ENCODE data around the gene ZNF414. TPM values are rescaled to one million over a fixed set of nuclear protein-coding genes. Genes with fewer than 3 reads are reported as not detected.
A peak's percentile ranks its signal among the peaks of the same experiment; 100 is the strongest.

The ZNF414 gene
- total and polyA plus RNA-seq, 10 of the 15 experiments (the other 5 are each of a cell fraction or from before 2014, with no cell fraction given): 0.16 to 23.7 (median 5.3) TPM; not detected in 1

GRCh38 chr19:8505680-8506401, 8.1 kb downstream of the ZNF414 start (continued):
- TF ChIP-seq ZZZ3 (IDR thresholded peaks at IDR 0.05; ENCODE audit: control insufficient read depth, insufficient read length, low read depth): no peak
- 0 out of 2 replicates have a peak, but pooled peaks have one; percentile 19 for TF ChIP-seq CBFB (IDR thresholded peaks at IDR 0.05; ENCODE audit: low read depth)
- peak; percentile 6; the same call in 1 of the 2 replicates for TF ChIP-seq USF2 (IDR thresholded peaks at IDR 0.05; ENCODE audit: borderline replicate concordance, low read depth, low read length)
- peak; percentile 71 for TF ChIP-seq RAD21 (IDR thresholded peaks at IDR 0.05; ENCODE audit: insufficient read depth, low read depth, low read length)
- TF ChIP-seq ETV6 (conservative IDR thresholded peaks at IDR 0.05 in 1 of 2, IDR thresholded peaks at IDR 0.05 in 1 of 2; ENCODE audit: borderline replicate concordance in 1 of 2, low read depth in 1 of 2): no peak
- TF ChIP-seq CHD2 (IDR thresholded peaks at IDR 0.05; ENCODE audit: borderline replicate concordance, low read depth, low read length): no peak
- peak; percentile 65 for TF ChIP-seq POLR2A (IDR thresholded peaks at IDR 0.05; ENCODE audit: low read depth, low read length)
- TF ChIP-seq SRF (IDR thresholded peaks at IDR 0.05; ENCODE audit: low read depth in 2 of 2, low read length in 2 of 2): 0 out of 4 replicates have a peak, but pooled peaks of 1 of the 2 experiments have one; percentile 16
- TF ChIP-seq ZBTB4 (CRISPR knock-in tag; IDR thresholded peaks at IDR 0.05): no peak
- no peak for TF ChIP-seq CUX1 (IDR thresholded peaks at IDR 0.05; ENCODE audit: insufficient replicate concordance, low read depth, low read length)
- TF ChIP-seq ATF3 (IDR thresholded peaks at IDR 0.05; ENCODE audit: borderline replicate concordance, extremely low read depth, low read depth, low read length): no peak
- TF ChIP-seq E4F1 (IDR thresholded peaks at IDR 0.05; ENCODE audit: borderline replicate concordance, partially characterized antibody): no peak
- TF ChIP-seq GATAD2B (conservative IDR thresholded peaks at IDR 0.05; ENCODE audit: low read depth): peak; percentile 86; the same call in 1 of the 2 replicates
- no peak for TF ChIP-seq MEF2B (IDR thresholded peaks at IDR 0.05; ENCODE audit: partially characterized antibody, poor library complexity, severe bottlenecking)

All from GM12878 (cell line).